HG03095 (cell line): Measurements from ENCODE around the gene PPP2R1A.

Experiments used
- ATAC-seq: cut with Tn5 transposase; IDR thresholded peaks from one replicate; pipeline ENCODE4 v1.9.1; 2021; ENCODE audit warnings: moderate library complexity; ENCODE audit not compliant: unreplicated experiment

The PPP2R1A gene

DNA sequence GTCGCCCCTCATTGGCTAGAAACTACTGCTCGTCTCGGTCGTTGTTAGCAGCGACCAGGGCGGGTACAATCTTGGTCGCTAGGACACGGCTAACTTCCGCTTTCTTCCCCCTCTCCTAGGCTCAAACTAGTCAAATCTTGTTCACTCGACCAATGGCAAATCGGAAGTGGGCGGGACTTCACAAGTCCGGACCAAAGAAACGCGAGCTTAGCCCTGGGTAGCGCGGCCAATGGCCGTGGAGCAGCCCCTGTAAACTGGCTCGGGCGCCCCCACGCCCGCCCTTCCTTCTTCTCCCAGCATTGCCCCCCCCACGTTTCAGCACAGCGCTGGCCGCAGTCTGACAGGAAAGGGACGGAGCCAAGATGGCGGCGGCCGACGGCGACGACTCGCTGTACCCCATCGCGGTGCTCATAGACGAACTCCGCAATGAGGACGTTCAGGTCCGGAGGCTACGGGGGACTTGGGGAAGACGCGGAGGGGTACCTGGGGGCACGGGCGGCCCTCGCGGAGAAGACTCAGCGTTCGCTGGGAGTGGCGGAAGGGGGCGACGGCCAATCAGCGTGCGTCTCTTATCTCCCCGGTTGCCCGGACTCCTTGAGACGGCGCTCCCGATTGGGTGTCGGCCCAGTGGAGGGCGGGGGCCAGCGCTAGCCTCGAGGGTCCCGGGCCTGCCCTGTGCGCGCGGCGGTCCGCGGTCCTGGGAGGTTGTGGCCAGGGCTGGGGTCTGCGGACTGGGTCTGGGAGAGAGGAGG lies at the start of gene PPP2R1A:
Gene PPP2R1A (plus strand): TSS at position 318 of the 752 bp plus-strand sequence. CDS start 45 bp downstream, at position 363.
- ATAC-seq: peak; percentile 89

DNA sequence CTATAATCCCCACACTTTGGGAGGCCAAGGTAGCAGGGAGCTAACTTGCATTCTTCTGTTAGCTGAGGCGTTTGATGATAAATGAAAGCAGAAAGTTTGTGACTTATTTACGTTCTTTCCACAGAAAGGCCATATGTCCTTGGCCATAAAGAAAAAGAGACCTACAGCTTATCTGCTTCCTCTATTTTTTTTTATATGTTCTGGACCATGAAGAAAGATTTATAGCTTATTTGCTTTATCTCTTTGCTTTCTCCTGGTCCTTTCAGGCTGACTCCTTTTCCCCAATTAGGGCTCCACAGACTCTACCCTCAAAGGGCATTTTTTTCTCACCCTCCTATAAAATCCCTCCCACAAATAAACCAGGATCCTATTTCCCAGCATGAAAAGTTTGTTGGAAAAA lies 48.6 kb upstream of the PPP2R1A start:
- no peak for ATAC-seq

DNA sequence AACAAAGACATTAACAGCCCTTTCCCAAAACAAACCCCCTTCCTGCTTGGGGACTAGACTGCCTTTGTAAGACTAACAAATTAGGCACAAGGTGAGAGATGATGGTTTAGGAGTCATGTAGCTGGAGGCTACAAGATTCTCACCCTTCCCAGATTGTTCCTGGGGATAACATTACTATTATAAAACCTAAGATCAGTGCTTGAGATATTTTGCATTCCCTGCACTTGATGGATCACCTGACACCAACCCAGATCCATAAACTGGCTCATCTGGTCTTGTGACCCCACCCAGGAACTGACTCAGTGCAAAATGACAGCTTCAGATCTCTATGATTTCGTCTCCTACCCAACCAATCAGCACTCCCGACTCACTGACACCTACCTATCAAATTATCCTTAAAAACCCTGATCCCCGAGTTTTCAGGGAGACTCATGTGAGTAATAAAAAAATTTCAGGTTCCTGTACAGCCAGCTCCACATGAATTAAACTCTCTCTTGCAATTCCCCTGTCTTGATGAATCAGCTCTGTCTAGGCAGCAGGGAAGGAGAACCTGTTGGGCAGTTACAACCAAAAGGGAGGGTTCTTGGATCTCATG lies 47.8 kb upstream of the PPP2R1A start:
- no peak for ATAC-seq

DNA sequence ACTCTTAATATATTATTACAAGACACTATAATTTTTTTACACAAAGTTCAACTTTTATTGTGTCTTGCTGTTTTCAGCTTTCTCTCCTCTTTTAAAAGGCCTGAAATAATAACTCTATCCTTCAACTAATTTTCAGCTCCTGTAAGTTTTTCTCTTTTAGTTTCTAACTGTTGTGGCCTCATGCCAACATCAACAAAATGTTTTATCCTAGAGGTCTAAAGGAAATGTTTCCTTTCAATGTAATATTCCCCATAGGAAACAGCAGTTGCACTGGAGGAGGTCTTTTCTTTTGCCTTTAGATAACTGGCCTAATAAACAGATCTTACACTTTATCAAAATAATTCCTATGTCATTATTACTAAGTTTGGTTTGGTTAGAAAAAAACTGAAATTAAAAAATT lies 41.6 kb upstream of the PPP2R1A start:
- no peak for ATAC-seq

DNA sequence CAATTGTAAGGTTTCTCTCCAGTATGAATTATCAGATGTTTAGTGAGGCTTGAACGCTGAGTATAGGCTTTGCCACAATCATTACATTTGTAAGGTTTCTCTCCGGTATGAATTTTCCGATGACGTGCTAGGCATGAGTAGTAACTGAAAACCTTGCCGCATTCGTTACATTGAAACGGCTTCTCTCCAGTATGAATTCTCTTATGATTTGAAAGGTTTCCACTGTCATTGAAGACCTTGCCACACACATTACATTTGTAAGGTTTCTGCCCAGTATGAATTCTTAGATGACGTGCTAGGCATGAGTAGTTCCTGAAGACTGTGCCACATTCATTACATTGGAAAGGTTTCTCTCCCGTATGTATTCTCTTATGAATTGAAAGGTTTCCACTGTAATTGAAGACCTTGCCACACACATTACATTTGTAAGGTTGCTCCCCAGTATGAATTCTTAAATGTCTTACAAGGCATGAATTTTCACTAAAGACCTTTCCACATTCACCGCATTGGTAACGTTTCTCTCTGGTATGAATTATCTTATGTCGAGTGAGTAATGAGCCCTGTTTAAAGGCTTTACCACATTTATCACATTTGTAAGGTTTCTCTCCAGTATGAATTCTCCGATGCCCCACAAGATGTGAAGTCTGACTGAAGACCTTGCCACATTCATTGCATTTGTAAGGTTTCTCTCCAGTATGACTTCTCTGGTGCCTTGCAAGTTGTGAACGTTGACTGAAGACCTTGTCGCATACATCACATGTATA lies 34.1 kb upstream of the PPP2R1A start:
- ATAC-seq: no peak

DNA sequence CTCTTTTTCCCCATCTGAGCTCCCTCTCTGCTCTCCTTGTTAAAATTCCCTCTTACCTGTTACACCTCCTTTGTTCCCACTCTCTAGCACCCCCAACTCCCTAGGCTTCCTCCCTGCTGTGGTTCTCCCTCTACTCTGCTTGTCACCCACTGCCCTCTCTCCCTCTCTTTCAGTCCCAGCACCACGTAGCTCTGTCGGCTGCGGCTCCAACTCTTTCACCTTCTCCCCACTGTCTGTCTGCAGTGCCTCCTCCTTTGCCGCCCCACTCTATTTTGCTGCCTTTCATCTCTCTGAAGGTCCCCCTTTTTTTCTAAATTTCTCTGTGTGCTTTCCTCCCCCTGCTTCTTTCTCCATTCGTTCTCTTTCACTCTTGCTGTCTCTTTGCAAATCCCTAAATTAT lies 19.5 kb upstream of the PPP2R1A start:
- ATAC-seq: no peak

DNA sequence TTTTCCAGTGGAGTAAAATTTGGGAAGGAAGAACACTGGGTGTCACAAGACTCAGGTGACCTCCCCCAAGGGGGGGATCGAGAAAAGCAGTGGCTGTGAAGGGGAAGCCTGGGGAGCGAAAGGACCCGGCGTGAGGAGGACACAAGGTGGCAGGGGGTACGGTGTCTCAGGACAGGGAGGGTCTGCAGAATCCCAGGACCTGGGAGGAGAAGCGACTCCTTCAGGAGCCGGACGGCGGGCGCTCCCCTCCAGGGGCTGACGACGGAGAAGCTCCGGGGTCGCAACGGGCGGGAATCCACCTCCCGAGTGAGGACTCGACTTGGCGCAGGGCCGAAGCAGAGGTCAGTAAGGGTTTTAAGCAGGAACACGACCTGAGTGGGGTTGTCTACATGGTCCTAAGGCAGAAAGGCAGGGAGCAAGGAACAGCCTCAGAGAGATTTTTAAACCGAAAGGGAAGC lies 19.0 kb upstream of the PPP2R1A start:
- ATAC-seq: peak; percentile 16

DNA sequence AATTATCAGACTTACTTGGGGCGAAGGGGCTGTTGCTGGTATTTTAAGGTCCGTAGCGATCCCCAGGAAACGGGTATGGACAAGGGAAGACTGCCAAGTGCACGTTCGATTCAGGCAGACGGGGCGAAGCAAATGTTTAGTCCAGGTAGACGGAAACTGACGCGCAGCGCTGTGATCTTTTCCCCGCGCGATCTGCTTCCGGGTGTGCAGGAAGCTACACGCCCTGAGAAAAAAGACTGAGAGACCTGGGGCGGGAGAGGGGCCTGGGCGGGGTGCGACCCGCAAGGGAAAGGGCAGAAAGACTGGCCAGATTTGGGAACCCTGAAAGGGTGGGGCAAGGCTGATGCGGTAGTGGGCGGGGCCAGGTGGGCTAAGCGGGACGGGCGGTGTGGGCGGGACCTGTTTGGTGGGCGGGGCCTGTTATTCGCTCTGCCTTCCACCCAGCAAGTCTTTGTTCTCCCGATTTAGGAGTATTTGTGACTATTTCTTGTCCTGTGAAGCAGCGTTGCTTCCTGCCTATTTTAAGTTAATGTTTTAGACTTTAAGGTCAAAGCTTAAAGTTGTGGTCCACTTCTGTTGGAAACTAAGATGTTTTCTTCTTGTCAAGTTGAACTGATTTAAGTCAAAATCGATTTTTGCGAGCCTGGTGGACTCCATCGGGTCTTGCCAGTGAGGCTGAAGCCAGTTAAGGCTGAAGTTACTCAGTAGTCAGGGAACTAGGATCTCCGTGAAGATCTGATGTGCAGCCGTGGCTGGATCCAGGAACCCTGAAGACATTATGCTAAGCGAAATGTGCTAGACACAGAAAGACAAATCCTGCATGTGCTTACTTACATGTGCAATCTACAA lies 18.3 kb upstream of the PPP2R1A start, which contains the start of gene ZNF836:
Gene ZNF836 (minus strand): TSS at position 301 of the 849 bp plus-strand sequence. CDS start 3,549 bp downstream, outside the sequence.
- peak; percentile 86 for ATAC-seq

DNA sequence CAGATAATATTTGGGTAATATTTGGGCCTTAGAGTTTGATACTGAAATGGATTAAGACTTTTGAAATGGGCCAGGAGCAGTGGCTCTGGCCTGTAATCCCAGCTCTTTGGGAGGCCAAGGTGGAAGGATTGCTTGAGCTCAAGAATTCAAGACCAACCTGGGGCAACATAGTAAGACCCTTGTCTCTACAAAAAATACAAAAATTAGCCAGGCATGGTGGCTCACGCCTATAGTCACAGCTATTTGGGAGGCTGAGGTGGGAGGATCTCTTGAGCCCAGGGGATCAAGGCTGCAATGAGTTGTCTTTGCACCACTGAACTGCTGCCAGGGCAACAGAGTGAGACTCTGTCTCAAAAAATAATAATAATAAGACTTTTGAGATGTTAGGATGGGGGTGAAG lies 17.5 kb upstream of the PPP2R1A start:
- ATAC-seq: no peak

DNA sequence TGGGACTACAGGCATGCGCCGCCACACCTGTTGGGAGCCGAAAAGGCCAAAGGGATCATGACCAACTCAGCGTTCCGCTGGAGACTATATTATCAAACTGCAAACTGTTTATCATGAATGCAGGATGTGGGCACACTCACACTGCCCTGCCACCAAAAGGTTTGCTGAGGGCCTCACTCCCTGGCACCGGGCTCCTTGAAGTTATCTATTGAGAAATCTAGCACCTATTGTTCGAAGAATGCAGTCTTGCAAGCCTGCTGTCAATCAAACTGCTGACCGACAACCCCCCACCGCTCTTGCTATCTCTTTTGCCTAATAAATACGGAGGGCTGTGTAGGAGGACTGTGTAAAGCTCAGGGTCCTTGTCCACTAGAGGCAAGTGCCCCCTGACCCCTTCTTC lies 13.3 kb upstream of the PPP2R1A start:
- no peak for ATAC-seq

DNA sequence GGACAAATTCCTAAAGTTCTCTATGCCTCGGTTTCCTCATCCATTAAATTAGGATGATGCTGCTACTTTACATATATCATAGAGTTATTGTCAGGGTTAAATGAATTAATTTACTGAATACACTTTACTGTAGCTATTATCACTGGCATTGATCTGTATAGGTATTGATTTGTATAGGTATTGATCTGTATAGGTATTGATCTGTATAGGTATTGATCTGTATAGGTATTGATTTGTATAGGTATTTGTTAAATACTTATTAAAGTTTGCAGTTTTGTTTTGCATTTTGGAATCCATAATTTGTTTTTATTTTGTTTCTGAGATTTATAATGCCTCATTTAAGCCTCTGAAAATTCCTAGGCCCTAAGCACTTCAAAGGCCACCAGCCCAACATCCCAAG lies 2.4 kb upstream of the PPP2R1A start:
- no peak for ATAC-seq

DNA sequence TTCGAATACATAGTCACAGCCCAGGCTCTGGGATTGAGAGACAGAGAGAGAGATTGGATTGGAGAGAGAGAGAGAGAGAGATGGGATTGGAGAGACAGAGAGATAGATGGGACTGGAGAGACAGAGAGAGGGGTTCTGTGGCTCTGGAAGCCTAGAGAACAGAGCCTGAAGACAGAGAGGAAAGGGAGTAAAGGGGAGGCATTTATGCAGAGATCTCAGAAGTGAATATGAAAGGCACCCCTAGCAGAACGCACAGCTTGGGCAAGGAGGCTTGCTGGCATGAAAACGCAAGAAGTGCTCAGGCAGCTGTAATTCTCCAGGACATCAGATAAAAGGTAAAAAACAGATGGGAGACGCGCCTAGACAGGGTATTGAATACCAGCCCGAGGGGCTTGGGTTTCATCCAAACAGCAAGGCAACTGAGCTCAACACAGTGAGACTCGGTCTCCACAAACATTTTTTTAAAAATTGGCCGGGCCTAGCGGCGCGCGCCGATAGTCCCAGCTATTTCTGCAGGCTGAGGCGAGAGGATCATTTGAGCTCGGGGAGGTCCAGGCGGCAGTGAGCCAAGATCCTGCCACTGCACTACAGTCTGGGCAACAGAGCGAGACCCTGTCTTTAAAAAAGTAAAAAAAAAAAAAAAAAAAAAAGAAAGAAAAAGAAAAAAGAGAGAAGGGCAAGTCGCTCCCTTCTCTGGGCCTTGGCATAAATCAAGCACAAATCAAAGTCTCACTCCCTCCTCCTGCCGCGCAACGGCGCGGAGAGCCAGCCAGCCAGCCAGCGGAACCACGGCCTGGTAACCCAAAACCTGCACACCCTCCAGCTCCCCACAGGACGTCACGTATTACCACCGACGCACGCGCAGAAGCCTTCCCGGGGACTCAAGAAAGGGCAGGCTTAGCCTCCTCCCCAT lies 774 bp upstream of the PPP2R1A start:
- no peak for ATAC-seq

DNA sequence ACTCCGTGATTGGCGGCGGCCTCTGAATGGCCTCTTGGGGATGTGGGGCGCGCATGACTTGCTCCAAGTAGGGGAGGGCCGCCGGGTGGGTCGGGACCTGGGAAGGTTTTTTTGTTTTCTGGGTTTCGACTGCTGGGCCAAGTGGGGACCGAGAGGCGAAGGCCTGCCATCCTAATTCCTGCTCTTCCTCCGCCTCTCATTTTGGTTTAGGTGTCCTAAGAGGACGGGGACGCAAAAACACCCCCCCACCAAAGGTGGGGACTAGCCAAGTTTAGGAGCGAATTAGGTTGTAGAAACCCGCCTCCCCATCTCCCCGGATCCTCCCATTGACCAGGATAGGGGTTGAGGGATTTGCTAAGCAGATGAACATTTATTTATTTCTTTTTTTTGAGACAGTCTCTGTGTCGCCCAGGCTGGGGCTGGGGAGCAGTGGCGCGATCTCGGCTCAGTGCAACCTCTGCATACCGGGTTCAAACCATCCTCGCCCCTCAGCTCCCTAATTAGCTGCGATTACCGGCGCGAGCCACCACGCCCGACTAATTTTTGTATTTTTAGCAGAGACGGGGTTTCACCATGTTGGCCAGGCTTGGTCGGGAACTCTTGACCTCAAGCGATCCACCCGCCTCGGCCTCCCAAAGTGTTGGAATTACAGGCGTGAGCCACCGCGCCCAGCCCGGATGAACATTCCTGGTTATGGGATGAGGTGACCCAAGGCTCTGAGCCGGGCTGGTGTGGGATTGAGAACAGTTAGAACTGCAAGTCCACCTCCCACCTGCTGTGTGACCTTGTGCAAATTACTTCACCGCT lies 838 bp downstream of the PPP2R1A start:
- ATAC-seq: no peak

DNA sequence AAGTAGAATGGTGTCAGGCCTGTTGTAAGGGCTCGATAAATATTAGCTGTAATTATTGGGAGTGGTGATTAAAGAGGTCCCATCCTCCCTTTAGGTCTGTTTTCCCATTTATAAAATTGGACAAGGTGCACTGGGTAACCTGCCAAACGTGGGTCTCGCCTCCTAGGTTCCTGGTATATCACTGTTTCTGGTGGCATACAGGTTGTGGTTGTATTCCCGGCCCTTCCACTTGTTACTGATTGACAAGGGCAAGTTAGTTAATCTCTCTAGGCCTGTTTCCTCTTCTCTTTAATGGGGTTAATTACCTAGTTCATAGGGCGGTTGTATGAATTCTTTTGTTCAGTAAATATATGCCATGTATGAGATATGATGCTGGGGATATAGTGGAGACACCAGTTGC lies 1.5 kb downstream of the PPP2R1A start:
- no peak for ATAC-seq

DNA sequence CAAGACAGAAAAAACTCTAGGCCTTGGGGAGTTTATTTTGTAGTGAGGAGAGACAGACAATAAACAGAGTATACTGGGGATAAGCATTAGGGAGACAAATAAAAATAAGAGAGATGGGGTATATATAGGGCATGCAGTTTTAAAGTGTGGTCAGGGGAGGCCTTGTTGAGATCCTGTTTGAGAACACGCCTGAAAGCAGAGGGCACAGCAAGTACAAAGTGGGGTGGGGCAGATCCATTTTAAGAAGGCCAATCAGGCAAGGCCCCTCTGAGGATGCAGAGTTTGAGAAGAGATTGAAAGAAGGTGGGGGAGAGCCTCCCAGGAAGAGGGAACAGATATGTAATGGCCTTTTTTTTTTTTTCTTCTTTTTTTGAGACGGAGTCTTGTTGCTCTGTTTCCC lies 2.1 kb downstream of the PPP2R1A start:
- no peak for ATAC-seq

DNA sequence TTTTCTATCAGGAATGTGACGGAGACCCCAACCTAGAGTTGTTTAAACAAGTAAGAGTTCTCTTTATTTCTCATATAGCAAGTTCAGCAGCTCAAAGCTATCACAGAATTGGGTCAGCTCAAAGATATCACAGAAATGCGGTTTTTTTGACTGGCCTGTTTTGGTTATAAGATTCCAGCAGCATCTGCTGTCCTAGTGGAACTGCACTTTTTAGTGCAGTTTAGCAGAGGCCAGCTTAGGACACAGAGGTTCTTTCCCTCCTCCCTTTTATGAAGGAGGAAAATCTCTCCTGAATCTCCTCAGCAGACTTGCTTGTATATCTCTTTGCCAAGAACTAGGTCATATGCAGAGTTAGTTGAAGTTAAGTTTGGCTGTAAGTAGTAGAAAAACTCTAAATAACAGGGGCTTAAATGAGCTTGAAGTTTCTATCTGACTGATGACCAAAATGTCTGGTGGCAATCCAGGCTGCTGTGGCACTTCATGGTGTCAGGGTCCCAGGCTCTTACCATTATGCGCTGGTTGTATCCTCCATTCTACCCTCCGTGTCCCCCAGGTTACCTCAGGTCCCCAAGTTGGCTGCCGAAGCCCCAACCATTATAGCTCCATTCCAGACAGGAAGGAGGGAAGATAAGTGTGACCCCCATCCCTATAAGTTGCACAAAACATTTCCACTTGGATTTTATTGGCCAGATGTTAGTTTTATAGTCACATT lies 6.6 kb downstream of the PPP2R1A start:
- ATAC-seq: no peak

DNA sequence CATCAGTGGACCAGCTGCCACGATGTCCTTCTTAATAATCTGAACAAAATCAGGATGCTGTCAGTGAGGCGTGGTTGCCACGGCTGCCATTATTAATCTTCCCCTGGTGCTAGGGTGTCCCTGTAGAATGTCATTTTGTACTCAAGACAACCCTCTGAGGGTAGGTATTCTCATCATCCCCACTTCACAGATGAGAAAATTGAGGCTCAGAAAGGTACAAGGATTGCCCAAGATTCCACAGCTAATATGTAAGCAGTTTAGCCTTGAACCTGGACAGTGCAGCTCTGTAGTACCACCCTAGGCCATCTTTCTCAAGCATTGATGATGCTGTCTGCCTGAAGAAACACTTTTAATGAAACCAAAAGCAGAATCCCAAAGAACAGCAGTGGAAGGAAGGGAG lies 8.1 kb downstream of the PPP2R1A start:
- ATAC-seq: no peak

DNA sequence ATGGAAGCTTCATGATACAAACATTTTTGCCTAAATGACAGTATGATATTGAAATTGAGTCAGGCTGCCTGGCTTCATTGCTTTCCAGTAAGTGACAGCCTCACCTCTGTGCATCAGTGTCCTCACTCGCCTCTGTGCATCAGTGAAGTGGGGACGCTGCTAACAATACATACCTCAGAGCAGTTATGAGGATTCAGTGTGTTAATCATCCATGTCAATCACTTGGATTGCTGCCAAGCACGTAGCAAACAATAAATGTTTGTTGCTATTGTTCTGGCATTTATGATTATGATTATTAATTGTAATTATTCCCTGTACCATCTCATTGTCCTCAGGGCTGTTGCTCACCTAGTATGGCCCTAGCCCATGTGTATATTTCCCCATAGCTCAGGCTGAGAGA lies 8.8 kb downstream of the PPP2R1A start:
- no peak for ATAC-seq
